Endodermal cell (in vitro differentiated cells): ENCODE measurements around the gene PTMS. TPM values are rescaled to one million over a fixed set of nuclear protein-coding genes. Genes with fewer than 3 reads are reported as not detected.

Source experiments
- DNase-seq: peaks from one replicate; pipeline ENCODE4 v3.0.0-alpha.2; 2017
- H3K27ac ChIP-seq: 2 replicates; pipeline ENCODE4 v1.5.1; 2013; ENCODE audit warnings: mild to moderate bottlenecking, low read depth, low read length, moderate library complexity
- H3K27me3 ChIP-seq: 2 replicates; pipeline ENCODE4 v1.6.1; 2013; ENCODE audit warnings: mild to moderate bottlenecking, low read length, moderate library complexity; ENCODE audit not compliant: insufficient read depth, control insufficient read depth, poor library complexity, severe bottlenecking
- H3K36me3 ChIP-seq: 2 replicates; pipeline ENCODE4 v1.7.0; 2013; ENCODE audit warnings: mild to moderate bottlenecking, low read length, moderate library complexity; ENCODE audit not compliant: control insufficient read depth, insufficient read depth
- H3K4me1 ChIP-seq: one replicate; pipeline ENCODE4 v1.7.0; 2013; ENCODE audit warnings: low read length; ENCODE audit not compliant: control insufficient read depth, insufficient read depth
- H3K4me3 ChIP-seq: 2 replicates; pipeline ENCODE4 v1.5.1; 2013; ENCODE audit warnings: mild to moderate bottlenecking, low read length, moderate library complexity
- H3K9ac ChIP-seq: 2 replicates; pipeline ENCODE4 v1.6.1; 2013; ENCODE audit warnings: mild to moderate bottlenecking, low read length, moderate library complexity; ENCODE audit not compliant: poor library complexity, severe bottlenecking; ENCODE audit errors: extremely low read depth
- H3K9me3 ChIP-seq: 2 replicates; pipeline ENCODE4 v1.6.1; 2013; ENCODE audit warnings: mild to moderate bottlenecking, low read length, moderate library complexity; ENCODE audit not compliant: control insufficient read depth
- H3K27ac Mint-ChIP-seq: 2 replicates; pipeline ENCODE4 v1.8.0; 2020; ENCODE audit warnings: mixed read lengths
- H3K27me3 Mint-ChIP-seq: 2 replicates; pipeline ENCODE4 v1.8.0; 2021; ENCODE audit warnings: mild to moderate bottlenecking, mixed read lengths; ENCODE audit not compliant: insufficient read depth
- H3K36me3 Mint-ChIP-seq: 2 replicates; pipeline ENCODE4 v1.8.0; 2020; ENCODE audit warnings: low read depth, mixed read lengths
- H3K4me1 Mint-ChIP-seq: 2 replicates; pipeline ENCODE4 v1.8.0; 2020; ENCODE audit warnings: mixed read lengths
- H3K4me3 Mint-ChIP-seq: 2 replicates; pipeline ENCODE4 v1.8.0; 2020; ENCODE audit warnings: mild to moderate bottlenecking, moderate library complexity, mixed read lengths
- H3K9me3 Mint-ChIP-seq: 2 replicates; pipeline ENCODE4 v1.8.0; 2020; ENCODE audit warnings: mild to moderate bottlenecking, mixed read lengths
- WGBS, 2 experiments: methylation state at CpG; one replicate each; pipeline versions ENCODE4 v1.1.5 to v1.1.7; 2013; ENCODE audit warnings: missing lambda C conversion rate in 2 of 2, mixed read lengths in 1 of 2; ENCODE audit not compliant: insufficient coverage in 1 of 2, insufficient read length in 1 of 2; 5-methylcytosine and 5-hydroxymethylcytosine counted together
- total RNA-seq, 2 donors: library from RNA; stranded (reverse); fragmentation: NEBNext Ultra II Directional in 1 of 2; extraction: Animal tissue kit (Norgen Biotek cat#: 25700) in 1 of 2; gene quantifications; 2 replicates in 1 of 2; 3 replicates in 1 of 2; pipeline ENCODE4 v1.2.1, GENCODE V29; 2021
- TF ChIP-seq, protein P1 (sequence below): fragments of 200-600 bp; sonication (generic); conservative IDR thresholded peaks from 2 replicates; pipeline ENCODE4 v1.5.0; 2021; ENCODE audit warnings: antibody characterized with exemption, mild to moderate bottlenecking

The PTMS gene
- total RNA-seq, 2 donors from 2014 or later, result 637 to 888 TPM

DNA sequence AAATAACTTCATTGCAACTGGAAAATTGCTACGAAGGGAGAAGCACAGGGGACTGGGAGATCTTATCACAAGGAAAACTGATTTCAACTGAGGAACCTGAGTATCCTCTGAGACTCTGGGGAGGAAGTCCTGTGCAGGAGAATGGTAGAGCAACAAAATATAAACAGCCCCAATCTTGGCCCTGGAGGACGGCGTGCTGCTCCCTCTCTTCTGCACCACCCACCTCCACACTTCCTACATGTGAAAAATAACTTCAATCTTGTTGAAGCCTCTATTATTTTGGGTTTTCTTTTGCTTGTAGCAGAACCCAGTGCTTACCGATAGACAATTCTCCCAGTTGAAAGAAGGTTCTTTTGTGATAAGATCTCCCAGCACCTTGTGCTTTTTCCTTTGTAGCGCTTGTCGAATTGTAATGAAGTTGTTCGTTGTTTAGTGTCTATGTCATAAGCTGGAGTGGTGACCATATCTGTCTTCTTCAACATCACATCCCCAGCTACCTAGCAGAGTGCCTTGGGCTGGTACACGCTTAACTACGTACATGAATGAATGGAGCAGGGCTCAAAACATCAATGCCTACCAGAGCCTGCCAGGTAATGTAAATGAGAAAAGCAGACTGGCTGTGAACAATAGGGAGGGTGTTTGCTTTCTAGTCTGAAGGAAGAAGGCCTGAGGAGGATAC lies 20.4 kb downstream of the PTMS start:
- Mint-ChIP-seq H3K4me1 (peaks cover 21% of the 10 kb centered on the region), H3K27ac (peak overlapping the region; percentile 65), H3K36me3 (no peaks in the 10 kb centered on the region), H3K4me3 (no peak overlapping the region), H3K9me3 (no peaks in the 10 kb centered on the region), H3K27me3 (peaks cover 33% of the 10 kb centered on the region)
- Histone ChIP-seq H3K9me3 (no peaks in the 10 kb centered on the region), H3K4me1 (peaks cover 6% of the 10 kb centered on the region), H3K4me3 (no peak overlapping the region), H3K9ac (no peak overlapping the region), H3K27ac (no peak overlapping the region), H3K36me3 (no peaks in the 10 kb centered on the region), H3K27me3 (peaks cover 18% of the 10 kb centered on the region)
- WGBS, 2 experiments, result 74 to 84% methylated on average over 4 to 7 of the region's 9 CpGs
- TF ChIP-seq, protein P1, sequence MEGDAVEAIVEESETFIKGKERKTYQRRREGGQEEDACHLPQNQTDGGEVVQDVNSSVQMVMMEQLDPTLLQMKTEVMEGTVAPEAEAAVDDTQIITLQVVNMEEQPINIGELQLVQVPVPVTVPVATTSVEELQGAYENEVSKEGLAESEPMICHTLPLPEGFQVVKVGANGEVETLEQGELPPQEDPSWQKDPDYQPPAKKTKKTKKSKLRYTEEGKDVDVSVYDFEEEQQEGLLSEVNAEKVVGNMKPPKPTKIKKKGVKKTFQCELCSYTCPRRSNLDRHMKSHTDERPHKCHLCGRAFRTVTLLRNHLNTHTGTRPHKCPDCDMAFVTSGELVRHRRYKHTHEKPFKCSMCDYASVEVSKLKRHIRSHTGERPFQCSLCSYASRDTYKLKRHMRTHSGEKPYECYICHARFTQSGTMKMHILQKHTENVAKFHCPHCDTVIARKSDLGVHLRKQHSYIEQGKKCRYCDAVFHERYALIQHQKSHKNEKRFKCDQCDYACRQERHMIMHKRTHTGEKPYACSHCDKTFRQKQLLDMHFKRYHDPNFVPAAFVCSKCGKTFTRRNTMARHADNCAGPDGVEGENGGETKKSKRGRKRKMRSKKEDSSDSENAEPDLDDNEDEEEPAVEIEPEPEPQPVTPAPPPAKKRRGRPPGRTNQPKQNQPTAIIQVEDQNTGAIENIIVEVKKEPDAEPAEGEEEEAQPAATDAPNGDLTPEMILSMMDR, result no peak
- DNase-seq, result peak; percentile 60

- Histone ChIP-seq H3K9ac (no peak overlapping the region), H3K4me3 (no peak overlapping the region), H3K9me3 (no peaks in the 10 kb centered on the region), H3K27ac (no peak overlapping the region), H3K4me1 (peaks cover 6% of the 10 kb centered on the region), H3K36me3 (no peaks in the 10 kb centered on the region), H3K27me3 (peaks cover 20% of the 10 kb centered on the region)
- H3K4me3 Mint-ChIP-seq, result no peak overlapping the region
- peak overlapping the region; percentile 65 for H3K27ac Mint-ChIP-seq
- H3K27me3 Mint-ChIP-seq, result peaks cover 37% of the 10 kb centered on the region
- TF ChIP-seq, protein P1, result no peak
- 91 to 95% methylated on average over 5 of the region's 5 CpGs for WGBS, 2 experiments
- H3K36me3 Mint-ChIP-seq, result no peaks in the 10 kb centered on the region
- H3K9me3 Mint-ChIP-seq, result no peaks in the 10 kb centered on the region
- peaks cover 21% of the 10 kb centered on the region for H3K4me1 Mint-ChIP-seq
- DNase-seq, result no peak
Measured at GRCh38 chr12:6787309-6787708, 21.1 kb downstream of the PTMS start.

- H3K4me3 Mint-ChIP-seq, result no peak within 1 kb of the TSS
- peaks cover 32% of the 10 kb centered on the region for H3K27me3 ChIP-seq
Measured at GRCh38 chr12:6788972-6789924, 23.1 kb downstream of the PTMS start, which contains the start of gene CD4. TSS of gene CD4 (plus strand) at chr12:6789528. CDS start at chr12:6800139, 10,611 bp downstream.

More at GRCh38 chr12:6788972-6789924, 23.1 kb downstream of the PTMS start, which contains the start of gene CD4:
- Histone ChIP-seq H3K4me3 (no peak within 1 kb of the TSS), H3K27ac (no peak within 1 kb of the TSS), H3K36me3 (no peaks in the 10 kb centered on the region), H3K9ac (no peak within 1 kb of the TSS), H3K4me1 (peaks cover 6% of the 10 kb centered on the region), H3K9me3 (no peaks in the 10 kb centered on the region)
- H3K4me1 Mint-ChIP-seq, result peaks cover 26% of the 10 kb centered on the region
- TF ChIP-seq, protein P1, result no peak
- no peaks in the 10 kb centered on the region for H3K9me3 Mint-ChIP-seq
- no peak within 1 kb of the TSS for H3K27ac Mint-ChIP-seq
- no peaks in the 10 kb centered on the region for H3K36me3 Mint-ChIP-seq
- 74 to 79% methylated on average over 18 of the region's 18 CpGs for WGBS, 2 experiments
- DNase-seq, result peak; percentile 74
- H3K27me3 Mint-ChIP-seq, result peaks cover 44% of the 10 kb centered on the region
